Prostate gland (tissue), 2 donors: ENCODE results near the gene TCP11. TPM values are rescaled to one million over a fixed set of nuclear protein-coding genes. Genes with fewer than 3 reads are reported as not detected.

Experiments
- DNase-seq: peaks from one replicate; pipeline ENCODE4 v3.0.0-alpha.2; 2019; ENCODE audit warnings: low spot score
- H3K27ac ChIP-seq, 2 donors: fragments of 200-600 bp; sonication (generic); 2 replicates each; pipeline ENCODE4 v1.5.1; 2017 to 2019
- H3K27me3 ChIP-seq: fragments of 200-600 bp; sonication (generic); replicated peaks from 2 replicates; pipeline ENCODE4 v1.5.1; 2019; ENCODE audit not compliant: insufficient read depth
- H3K36me3 ChIP-seq, 2 donors: fragments of 200-600 bp; sonication (generic); 1 replicate in 1 of 2; 2 replicates in 1 of 2; pipeline versions ENCODE4 v1.5.1 to v1.8.1; 2017 to 2019
- H3K4me1 ChIP-seq: fragments of 200-600 bp; sonication (generic); replicated peaks from 2 replicates; pipeline ENCODE4 v1.5.1; 2019
- H3K4me3 ChIP-seq, 2 donors: fragments of 200-600 bp; sonication (generic); 2 replicates each; pipeline ENCODE4 v1.5.1; 2017 to 2019
- H3K9me3 ChIP-seq: fragments of 200-600 bp; sonication (generic); 2 replicates; pipeline ENCODE4 v1.5.1; 2017
- CTCF ChIP-seq, 4 experiments: fragments of 200-600 bp in 2 of 4; fragments of 450-650 bp in 2 of 4; sonication (generic) in 2 of 4; IDR thresholded peaks; 1 replicate in 3 of 4; 2 replicates in 1 of 4; pipeline ENCODE4 v1.5.1; 2016 to 2019; ENCODE audit warnings: antibody characterized with exemption in 4 of 4, mild to moderate bottlenecking in 2 of 4, moderate library complexity in 2 of 4
- POLR2A ChIP-seq: fragments of 450-650 bp; IDR thresholded peaks from one replicate; pipeline ENCODE4 v1.6.1; 2016; ENCODE audit warnings: antibody characterized with exemption, mild to moderate bottlenecking
- POLR2AphosphoS5 ChIP-seq: sonication (generic); formaldehyde crosslinking; IDR thresholded peaks from one replicate; pipeline ENCODE4 v1.6.1; 2017; ENCODE audit warnings: antibody characterized with exemption
- WGBS: methylation state at CpG from one replicate; pipeline ENCODE4 v1.1.5; 2018; 5-methylcytosine and 5-hydroxymethylcytosine counted together
- intact Hi-C: fragments of 100-400 bp; cut with DNase I; formaldehyde crosslinking; loops from one replicate; pipeline ENCODE4 v1.14.2; 2022
- total RNA-seq, 2 donors: library from RNA; depleted of rRNA; stranded (reverse); fragments of >200 nt; gene quantifications; one replicate each; pipeline ENCODE4 v1.1.0, GENCODE V29; 2016

Gene TCP11
- total RNA-seq, 2 donors from 2014 or later, result 0.87 to 33.3 TPM

- Histone ChIP-seq H3K4me1 (peaks cover 3% of the 10 kb centered on the region), H3K9me3 (no peaks in the 10 kb centered on the region), H3K27me3 (no peaks in the 10 kb centered on the region), H3K27ac (no peak overlapping the region), H3K36me3 (no peaks in the 10 kb centered on the region), H3K4me3 (no peak overlapping the region)
- TF ChIP-seq POLR2AphosphoS5 (no peak), POLR2A (no peak), CTCF (IDR thresholded peaks at IDR 0.05) (no peak)
- WGBS, result 40% methylated on average over 6 of the region's 6 CpGs
- DNase-seq, result no peak
- intact Hi-C loops, result no loop called here
Measured at GRCh38 chr6:35164277-35164676, 23.1 kb upstream of the TCP11 start.

- Histone ChIP-seq H3K36me3 (no peaks in the 10 kb centered on the region), H3K27me3 (no peaks in the 10 kb centered on the region), H3K4me3 (no peak overlapping the region), H3K9me3 (no peaks in the 10 kb centered on the region), H3K4me1 (peaks cover 3% of the 10 kb centered on the region), H3K27ac (no peak overlapping the region)
- DNase-seq, result no peak
- TF ChIP-seq POLR2A (no peak), CTCF (IDR thresholded peaks at IDR 0.05) (no peak), POLR2AphosphoS5 (no peak)
- WGBS, result 69% methylated on average over 7 of the region's 7 CpGs
- intact Hi-C loops, result no loop called here
Measured at GRCh38 chr6:35163836-35164235, 22.7 kb upstream of the TCP11 start.

- TF ChIP-seq POLR2AphosphoS5 (no peak), POLR2A (no peak), CTCF (IDR thresholded peaks at IDR 0.05) (no peak)
- Histone ChIP-seq H3K4me3 (no peak overlapping the region), H3K9me3 (no peaks in the 10 kb centered on the region), H3K27me3 (no peaks in the 10 kb centered on the region), H3K4me1 (peaks cover 3% of the 10 kb centered on the region), H3K36me3 (no peaks in the 10 kb centered on the region), H3K27ac (no peak overlapping the region)
- intact Hi-C loops, result no loop called here
- 55% methylated on average over 5 of the region's 5 CpGs for WGBS
- no peak for DNase-seq
Measured at GRCh38 chr6:35161776-35162607, 20.9 kb upstream of the TCP11 start.

GRCh38 chr6:35161266-35161665 lies 20.1 kb upstream of the TCP11 start:
- no peak overlapping the region for H3K4me3 ChIP-seq
- no peaks in the 10 kb centered on the region for H3K9me3 ChIP-seq
- no peaks in the 10 kb centered on the region for H3K27me3 ChIP-seq
- no peak overlapping the region for H3K27ac ChIP-seq
- TF ChIP-seq POLR2A, result no peak
- intact Hi-C loops, result no loop called here
- H3K36me3 ChIP-seq, result no peaks in the 10 kb centered on the region
- H3K4me1 ChIP-seq, result peaks cover under 1% of the 10 kb centered on the region
- no peak for DNase-seq

GRCh38 chr6:35160642-35161041 lies 19.5 kb upstream of the TCP11 start:
- H3K27ac ChIP-seq, result no peak overlapping the region
- no peaks in the 10 kb centered on the region for H3K4me1 ChIP-seq
- no peak for TF ChIP-seq POLR2AphosphoS5
- TF ChIP-seq CTCF (IDR thresholded peaks at IDR 0.05), result no peak
- no peak for TF ChIP-seq POLR2A
- no peaks in the 10 kb centered on the region for H3K36me3 ChIP-seq
- no peaks in the 10 kb centered on the region for H3K27me3 ChIP-seq
- H3K4me3 ChIP-seq, result no peak overlapping the region
- WGBS, result 17% methylated on average over 5 of the region's 5 CpGs
- intact Hi-C loops, result no loop called here
- no peaks in the 10 kb centered on the region for H3K9me3 ChIP-seq
- no peak for DNase-seq
